ENCODE measurements around the gene LGALS14. TPM values are rescaled to one million over a fixed set of nuclear protein-coding genes. Genes with fewer than 3 reads are reported as not detected.

LGALS14 gene
- total and polyA plus RNA-seq, 10 donors, result not detected

DNA sequence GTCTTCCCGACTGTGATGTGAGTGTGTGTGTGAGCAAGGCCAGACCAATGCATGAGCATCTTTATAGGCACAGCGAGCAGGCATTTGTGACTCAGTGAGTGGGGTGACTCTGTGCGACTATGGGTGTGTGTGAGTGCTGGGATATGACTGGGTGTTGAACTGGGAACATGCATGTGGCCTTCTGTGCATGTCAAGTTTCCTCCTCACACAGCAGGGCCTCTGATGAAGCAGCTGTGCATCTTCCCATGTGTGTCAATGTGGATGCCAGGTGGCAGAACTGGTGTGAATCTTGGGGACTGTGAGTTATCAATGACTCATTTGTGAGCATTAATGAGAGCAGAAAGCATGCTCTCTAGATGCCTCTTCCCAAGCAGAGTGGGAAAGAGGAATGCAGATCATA is 12.1 kb upstream of the LGALS14 start:
- no peak overlapping the region for H3K27ac ChIP-seq
- intact Hi-C loops (cut with DNase I; ENCODE audit: low total_unique reads), result no loop called here
- no peaks in the 10 kb centered on the region for H3K4me1 ChIP-seq
- peaks cover 0 to 38% (median 0%) of the 10 kb centered on the region in 7 donors for H3K27me3 ChIP-seq (replicated peaks in 1 of 7)
- no peak overlapping the region for H3K4me3 ChIP-seq
- no peaks in the 10 kb centered on the region for H3K36me3 ChIP-seq
- DNase-seq, result no peak
- H3K9me3 ChIP-seq, result peaks cover 0 to 14% (median 11%) of the 10 kb centered on the region in 8 donors
- 79 to 88% (median 84%) methylated on average over 3 of the region's 3 CpGs for WGBS, 5 donors
- TF ChIP-seq POLR2AphosphoS5 (IDR thresholded peaks at IDR 0.05), result no peak

DNA sequence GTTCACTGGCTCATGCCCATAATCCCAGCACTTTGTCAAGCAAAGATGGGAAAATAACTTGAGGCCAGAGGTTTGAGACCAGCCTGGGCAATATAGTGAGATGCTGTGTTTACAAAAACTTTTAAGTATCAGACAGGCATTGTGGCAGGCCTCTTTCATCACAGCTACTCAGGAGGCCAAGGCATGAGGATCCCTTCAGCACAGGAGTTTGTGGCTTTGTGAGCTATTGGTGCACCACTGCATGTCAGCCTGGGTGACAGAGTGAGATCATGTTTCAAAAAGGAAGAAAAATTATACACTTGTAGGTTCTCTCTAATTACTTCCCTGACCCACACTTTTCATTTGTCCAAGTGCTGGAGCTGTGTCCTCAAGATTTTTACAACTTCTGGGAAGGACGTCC is 11.5 kb upstream of the LGALS14 start:
- peaks cover 0 to 40% (median 0%) of the 10 kb centered on the region in 7 donors for H3K27me3 ChIP-seq (replicated peaks in 1 of 7)
- H3K4me1 ChIP-seq, result no peaks in the 10 kb centered on the region
- no peak overlapping the region for H3K27ac ChIP-seq
- 48 to 76% (median 65%) methylated on average over 1 of the region's 1 CpG for WGBS, 5 donors
- no peak overlapping the region for H3K4me3 ChIP-seq
- DNase-seq, result no peak
- intact Hi-C loops (cut with DNase I; ENCODE audit: low total_unique reads), result no loop called here
- H3K36me3 ChIP-seq, result no peaks in the 10 kb centered on the region
- TF ChIP-seq POLR2AphosphoS5 (IDR thresholded peaks at IDR 0.05) (no peak), POLR2A (IDR thresholded peaks at IDR 0.05) (no peak)
- TF ChIP-seq, protein P1, sequence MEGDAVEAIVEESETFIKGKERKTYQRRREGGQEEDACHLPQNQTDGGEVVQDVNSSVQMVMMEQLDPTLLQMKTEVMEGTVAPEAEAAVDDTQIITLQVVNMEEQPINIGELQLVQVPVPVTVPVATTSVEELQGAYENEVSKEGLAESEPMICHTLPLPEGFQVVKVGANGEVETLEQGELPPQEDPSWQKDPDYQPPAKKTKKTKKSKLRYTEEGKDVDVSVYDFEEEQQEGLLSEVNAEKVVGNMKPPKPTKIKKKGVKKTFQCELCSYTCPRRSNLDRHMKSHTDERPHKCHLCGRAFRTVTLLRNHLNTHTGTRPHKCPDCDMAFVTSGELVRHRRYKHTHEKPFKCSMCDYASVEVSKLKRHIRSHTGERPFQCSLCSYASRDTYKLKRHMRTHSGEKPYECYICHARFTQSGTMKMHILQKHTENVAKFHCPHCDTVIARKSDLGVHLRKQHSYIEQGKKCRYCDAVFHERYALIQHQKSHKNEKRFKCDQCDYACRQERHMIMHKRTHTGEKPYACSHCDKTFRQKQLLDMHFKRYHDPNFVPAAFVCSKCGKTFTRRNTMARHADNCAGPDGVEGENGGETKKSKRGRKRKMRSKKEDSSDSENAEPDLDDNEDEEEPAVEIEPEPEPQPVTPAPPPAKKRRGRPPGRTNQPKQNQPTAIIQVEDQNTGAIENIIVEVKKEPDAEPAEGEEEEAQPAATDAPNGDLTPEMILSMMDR (IDR thresholded peaks at IDR 0.05 in 8 of 11, conservative IDR thresholded peaks at IDR 0.05 in 3 of 11), result no peak
- peaks cover 0 to 14% (median 11%) of the 10 kb centered on the region in 8 donors for H3K9me3 ChIP-seq

DNA sequence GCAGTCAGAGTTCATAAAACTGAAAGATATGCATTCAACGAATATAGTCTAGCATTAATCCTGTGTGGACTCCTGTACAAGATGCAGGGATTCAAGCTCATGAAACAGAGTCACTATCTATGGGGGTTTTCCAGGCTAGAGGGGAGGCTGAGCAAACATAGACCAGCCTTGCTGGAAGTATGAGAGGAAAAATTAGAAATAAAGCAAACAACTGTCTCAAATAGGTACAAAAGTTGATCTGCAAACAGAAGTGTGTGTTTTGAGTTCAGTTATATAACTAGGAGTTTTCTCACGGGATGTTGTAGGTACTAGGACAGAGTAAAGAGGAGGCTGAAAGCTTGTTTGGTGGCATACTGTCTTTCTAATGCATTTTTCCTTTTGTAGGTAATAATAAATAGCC is 8.5 kb upstream of the LGALS14 start:
- H3K36me3 ChIP-seq, result no peaks in the 10 kb centered on the region
- intact Hi-C loops (cut with DNase I; ENCODE audit: low total_unique reads), result no loop called here
- no peak overlapping the region for H3K4me3 ChIP-seq
- DNase-seq, result no peak
- H3K9me3 ChIP-seq, result no peaks in the 10 kb centered on the region
- 60 to 81% (median 79%) methylated on average over 2 of the region's 2 CpGs for WGBS, 5 donors
- H3K27ac ChIP-seq, result no peak overlapping the region
- TF ChIP-seq POLR2AphosphoS5 (IDR thresholded peaks at IDR 0.05) (no peak), POLR2A (IDR thresholded peaks at IDR 0.05) (no peak)
- TF ChIP-seq, protein P1 (IDR thresholded peaks at IDR 0.05 in 8 of 11, conservative IDR thresholded peaks at IDR 0.05 in 3 of 11), result no peak
- H3K4me1 ChIP-seq, result no peaks in the 10 kb centered on the region
- H3K27me3 ChIP-seq (replicated peaks in 1 of 7), result peaks cover 0 to 55% (median 0%) of the 10 kb centered on the region in 7 donors

DNA sequence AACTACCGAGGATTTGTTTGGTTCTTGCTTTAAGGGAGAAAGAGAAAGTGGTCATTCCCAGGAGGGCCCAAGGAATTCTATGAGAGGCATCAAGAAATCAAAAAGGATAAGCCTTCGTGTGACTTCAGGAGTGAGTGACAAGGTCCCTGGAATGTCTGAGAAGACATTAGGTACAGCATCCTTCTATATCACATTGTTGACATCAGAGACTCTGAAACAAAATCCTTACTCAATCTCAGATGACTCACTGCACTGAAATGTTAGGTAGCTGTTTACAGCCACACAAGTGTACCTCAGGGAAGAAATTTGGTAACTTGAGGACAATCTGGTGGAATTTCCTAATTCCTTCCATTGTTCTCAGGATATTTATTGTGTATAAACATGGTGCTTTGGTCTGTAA is 7.9 kb upstream of the LGALS14 start:
- TF ChIP-seq POLR2AphosphoS5 (IDR thresholded peaks at IDR 0.05) (no peak), POLR2A (IDR thresholded peaks at IDR 0.05) (no peak)
- TF ChIP-seq, protein P1 (IDR thresholded peaks at IDR 0.05 in 8 of 11, conservative IDR thresholded peaks at IDR 0.05 in 3 of 11), result no peak
- H3K36me3 ChIP-seq, result no peaks in the 10 kb centered on the region
- no peak overlapping the region for H3K4me3 ChIP-seq
- H3K4me1 ChIP-seq, result no peaks in the 10 kb centered on the region
- H3K27me3 ChIP-seq (replicated peaks in 1 of 7), result peaks cover 0 to 61% (median 5%) of the 10 kb centered on the region in 7 donors
- H3K27ac ChIP-seq, result no peak overlapping the region
- no peaks in the 10 kb centered on the region for H3K9me3 ChIP-seq
- intact Hi-C loops (cut with DNase I; ENCODE audit: low total_unique reads), result no loop called here
- DNase-seq, result no peak
- WGBS, 5 donors, result 55 to 82% (median 68%) methylated on average over 2 of the region's 2 CpGs

DNA sequence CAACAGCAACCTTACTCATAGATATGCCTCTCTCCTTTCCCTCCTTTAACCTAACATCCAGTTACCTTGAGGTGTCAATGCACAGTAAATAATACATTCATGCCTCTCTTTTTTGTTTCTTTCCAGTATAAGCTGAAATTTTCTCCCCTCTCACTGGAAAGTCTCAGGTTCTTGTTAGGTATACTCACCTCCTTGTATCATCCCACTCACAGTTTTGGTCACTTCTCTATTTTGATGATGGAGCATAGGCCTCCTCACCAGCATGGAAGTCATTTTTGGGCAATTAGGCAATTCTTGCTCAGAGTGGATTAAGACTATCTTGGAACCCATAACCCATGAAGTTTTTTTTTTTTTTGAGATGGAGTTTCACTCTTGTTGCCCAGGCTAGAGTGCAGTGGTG is 5.7 kb upstream of the LGALS14 start:
- no peaks in the 10 kb centered on the region for H3K9me3 ChIP-seq
- intact Hi-C loops (cut with DNase I; ENCODE audit: low total_unique reads), result no loop called here
- H3K4me3 ChIP-seq, result no peak overlapping the region

More for the DNA sequence above, 5.7 kb upstream of the LGALS14 start:
- Histone ChIP-seq H3K27ac (no peak overlapping the region), H3K4me1 (no peaks in the 10 kb centered on the region), H3K27me3 (replicated peaks in 1 of 7) (peaks cover 0 to 74% (median 5%) of the 10 kb centered on the region in 7 donors), H3K36me3 (no peaks in the 10 kb centered on the region)
- no peak for TF ChIP-seq POLR2A (IDR thresholded peaks at IDR 0.05)
- TF ChIP-seq, protein P1 (IDR thresholded peaks at IDR 0.05 in 8 of 11, conservative IDR thresholded peaks at IDR 0.05 in 3 of 11), result no peak
- TF ChIP-seq POLR2AphosphoS5 (IDR thresholded peaks at IDR 0.05), result no peak
- no peak for DNase-seq

Data from spleen (tissue), 11 donors.